SJSA1 (cell line): Measurements from ENCODE around the gene ARL2BP. TPM values are rescaled to one million over a fixed set of nuclear protein-coding genes. Genes with fewer than 3 reads are reported as not detected.
"Not testable (repeated sequence)": the region's sequence is repeated elsewhere in the genome, so short reads cannot be mapped to it uniquely, and the experiment has no call there.

ENCODE experiments used
- DNase-seq, 2 experiments: peaks; one replicate each; pipeline ENCODE4 v3.0.0-alpha.2; 2015 to 2020; ENCODE audit warnings: low spot score in 2 of 2, low read depth in 1 of 2
- H3K27ac ChIP-seq: fragments of 250-450 bp; sonication (Bioruptor Pico); 2 replicates; pipeline ENCODE4 v1.5.1; 2020; ENCODE audit warnings: mild to moderate bottlenecking, moderate library complexity
- H3K27me3 ChIP-seq: fragments of 250-450 bp; sonication (Bioruptor Pico); replicated peaks from 2 replicates; pipeline ENCODE4 v1.5.1; 2020; ENCODE audit warnings: mild to moderate bottlenecking, moderate library complexity
- H3K36me3 ChIP-seq: fragments of 250-450 bp; sonication (Bioruptor Pico); 2 replicates; pipeline ENCODE4 v1.5.1; 2020; ENCODE audit warnings: mild to moderate bottlenecking
- H3K4me1 ChIP-seq: fragments of 250-450 bp; sonication (Bioruptor Pico); replicated peaks from 2 replicates; pipeline ENCODE4 v1.6.1; 2021; ENCODE audit warnings: mild to moderate bottlenecking
- H3K4me3 ChIP-seq: fragments of 250-450 bp; sonication (Bioruptor Pico); 2 replicates; pipeline ENCODE4 v1.5.1; 2020; ENCODE audit warnings: mild to moderate bottlenecking
- H3K9me3 ChIP-seq: fragments of 250-450 bp; sonication (Bioruptor Pico); replicated peaks from 2 replicates; pipeline ENCODE4 v1.5.1; 2020; ENCODE audit warnings: mild to moderate bottlenecking
- total RNA-seq: library from RNA; depleted of rRNA; stranded (reverse); fragments of >200 nt; shearing (Covaris generic); gene quantifications from 2 replicates; pipeline ENCODE4 v1.2.3, GENCODE V29; 2014

The ARL2BP gene
- total RNA-seq, 1 experiment from 2014 or later: 118 TPM

DNA sequence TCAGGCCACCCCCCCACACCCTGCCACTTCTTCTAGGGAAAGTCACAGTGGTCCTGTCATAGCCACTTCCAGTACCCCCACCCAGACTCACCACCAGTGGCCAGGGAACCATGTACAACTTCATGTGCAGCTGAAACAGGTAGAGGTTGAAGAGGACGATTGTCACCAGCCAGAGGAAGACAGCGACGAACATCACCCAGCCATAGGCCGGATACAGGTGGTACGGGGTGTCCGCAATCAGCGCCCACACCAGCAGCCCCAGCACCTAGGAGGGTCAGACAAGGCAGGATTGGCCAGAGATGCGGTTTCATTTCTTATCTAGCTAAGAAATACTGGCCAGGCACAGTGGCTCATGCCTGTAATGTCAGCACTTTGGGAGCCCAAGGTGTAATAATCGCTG, 16.7 kb downstream of the ARL2BP start:
- Histone ChIP-seq H3K27ac (no peak overlapping the region), H3K9me3 (no peaks in the 10 kb centered on the region), H3K27me3 (no peaks in the 10 kb centered on the region), H3K4me1 (peaks cover 15% of the 10 kb centered on the region), H3K4me3 (no peak overlapping the region), H3K36me3 (no peaks in the 10 kb centered on the region)
- DNase-seq: no peak

DNA sequence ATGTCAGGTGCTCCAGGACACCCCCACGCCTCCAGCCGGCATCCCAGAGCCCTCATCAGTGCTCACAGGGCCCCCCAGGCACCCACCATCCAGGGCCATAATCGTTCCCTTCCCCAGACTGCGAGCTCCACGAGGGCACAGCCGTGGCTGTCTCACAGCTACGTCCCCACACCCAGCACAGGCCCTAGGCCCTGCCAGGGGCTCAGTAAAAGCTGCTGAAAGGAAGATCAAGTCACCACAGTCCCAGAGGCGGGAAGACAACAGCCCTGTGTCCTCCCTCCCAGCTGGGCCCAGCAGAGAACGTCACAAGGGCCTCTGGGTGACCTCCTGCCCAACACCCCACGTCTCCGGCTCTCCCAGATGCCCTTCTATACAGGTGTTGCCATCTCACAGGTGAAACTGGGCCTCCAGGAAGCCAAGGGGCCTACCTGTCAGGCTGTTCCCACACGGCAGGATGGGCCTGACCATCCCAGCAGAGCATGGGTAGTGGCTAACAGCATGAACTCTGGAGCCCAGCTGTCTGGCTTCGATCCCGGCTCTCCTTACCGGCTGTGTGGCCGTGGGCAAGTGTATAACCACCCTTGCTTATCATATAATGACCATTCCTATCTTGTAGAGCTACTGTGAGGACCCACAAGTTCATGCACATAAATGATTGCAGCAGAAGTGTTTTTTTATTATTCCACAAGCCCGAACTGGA, 17.9 kb downstream of the ARL2BP start:
- no peak overlapping the region for H3K27ac ChIP-seq
- H3K9me3 ChIP-seq: no peaks in the 10 kb centered on the region
- H3K4me3 ChIP-seq: no peak overlapping the region
- H3K27me3 ChIP-seq: no peaks in the 10 kb centered on the region
- H3K4me1 ChIP-seq: peaks cover 15% of the 10 kb centered on the region
- H3K36me3 ChIP-seq: no peaks in the 10 kb centered on the region
- DNase-seq: no peak

DNA sequence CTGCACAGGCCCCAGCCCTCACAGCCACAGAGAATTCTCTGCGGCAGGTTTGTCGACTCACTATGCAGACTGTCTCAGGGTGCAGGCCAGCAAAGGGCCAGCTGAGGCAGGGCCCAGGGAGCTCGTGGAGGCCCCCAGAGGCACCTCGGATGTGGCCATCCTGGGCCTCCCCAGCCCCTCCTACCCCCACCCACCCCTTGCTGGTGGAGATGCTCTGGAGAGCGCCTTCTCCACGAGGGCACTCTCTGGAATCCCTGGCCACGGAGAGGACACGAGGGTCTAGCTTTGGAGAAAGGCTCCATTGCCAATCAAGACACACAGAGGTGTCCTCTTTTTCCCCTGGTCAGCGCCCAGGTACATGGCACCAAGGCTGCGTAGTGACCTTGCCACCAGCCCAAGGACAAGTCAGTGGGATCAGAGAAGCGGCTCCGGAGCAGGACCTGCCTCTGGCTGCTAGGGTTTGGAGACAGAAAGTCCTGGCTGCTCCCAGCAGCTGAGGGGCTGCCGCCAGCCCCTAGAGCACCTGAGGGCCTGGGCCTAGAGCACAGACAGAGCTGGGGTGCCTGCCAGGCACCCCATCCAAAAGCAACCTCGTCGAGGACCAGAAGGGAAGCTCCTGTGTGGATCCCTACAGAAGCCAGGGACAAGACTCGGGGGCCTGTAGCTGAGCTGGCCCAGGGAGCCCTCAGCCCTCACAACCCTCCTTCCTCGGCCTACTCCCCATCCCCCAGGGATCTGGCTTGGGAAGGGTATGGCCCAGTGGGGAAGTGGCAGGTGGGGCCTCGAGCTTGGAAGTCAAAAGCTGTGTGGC, 18.7 kb downstream of the ARL2BP start:
- no peak overlapping the region for H3K4me3 ChIP-seq
- H3K9me3 ChIP-seq: no peaks in the 10 kb centered on the region
- H3K27ac ChIP-seq: no peak overlapping the region
- H3K36me3 ChIP-seq: no peaks in the 10 kb centered on the region
- no peak for DNase-seq
- H3K4me1 ChIP-seq: peaks cover 15% of the 10 kb centered on the region
- no peaks in the 10 kb centered on the region for H3K27me3 ChIP-seq

DNA sequence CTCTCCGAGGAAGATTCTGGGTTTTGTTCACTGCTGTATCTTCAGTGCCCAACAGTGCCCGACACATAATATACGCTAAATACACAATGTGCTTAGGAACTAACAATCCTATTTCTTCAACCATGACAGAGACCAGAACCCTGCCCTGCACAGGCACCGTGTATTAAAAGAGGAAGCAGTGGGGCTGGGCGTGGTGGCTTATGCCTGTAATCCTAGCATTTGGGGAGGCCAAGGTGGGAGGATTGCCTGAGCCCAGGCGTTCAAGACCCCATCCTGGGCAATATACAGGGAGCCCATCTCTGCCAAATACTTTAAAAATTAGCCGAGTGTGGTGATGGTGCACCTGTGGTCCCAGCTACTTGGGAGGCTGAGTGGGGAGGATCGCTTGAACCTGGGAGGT, 19.3 kb downstream of the ARL2BP start:
- Histone ChIP-seq H3K27ac (no peak overlapping the region), H3K4me1 (peaks cover 15% of the 10 kb centered on the region), H3K4me3 (no peak overlapping the region), H3K36me3 (no peaks in the 10 kb centered on the region), H3K9me3 (no peaks in the 10 kb centered on the region), H3K27me3 (no peaks in the 10 kb centered on the region)
- no peak for DNase-seq

DNA sequence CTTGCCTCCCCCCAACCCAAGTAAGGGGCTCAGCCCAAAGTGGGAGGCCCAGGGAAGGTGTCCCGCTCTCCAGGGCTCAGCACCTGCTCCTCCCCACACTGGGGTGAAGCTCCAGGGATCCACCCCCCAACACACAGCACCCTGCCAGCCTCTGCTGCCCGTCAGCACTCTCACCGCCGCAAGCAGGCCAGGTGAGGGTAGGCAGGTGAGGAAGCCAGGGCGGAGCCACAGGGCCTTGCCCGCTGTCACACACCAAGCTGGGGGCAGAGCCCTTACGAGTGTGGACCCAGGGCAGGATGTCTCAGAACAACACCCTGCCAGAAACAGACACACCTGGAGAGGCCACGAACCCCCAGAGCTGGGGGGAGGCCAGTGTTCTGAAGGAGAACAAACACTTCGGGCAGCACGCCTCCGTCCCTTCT, 19.9 kb downstream of the ARL2BP start:
- H3K27me3 ChIP-seq: no peaks in the 10 kb centered on the region
- H3K4me1 ChIP-seq: peaks cover 13% of the 10 kb centered on the region
- H3K9me3 ChIP-seq: no peaks in the 10 kb centered on the region
- no peaks in the 10 kb centered on the region for H3K36me3 ChIP-seq
- no peak overlapping the region for H3K27ac ChIP-seq
- no peak for DNase-seq
- no peak overlapping the region for H3K4me3 ChIP-seq

DNA sequence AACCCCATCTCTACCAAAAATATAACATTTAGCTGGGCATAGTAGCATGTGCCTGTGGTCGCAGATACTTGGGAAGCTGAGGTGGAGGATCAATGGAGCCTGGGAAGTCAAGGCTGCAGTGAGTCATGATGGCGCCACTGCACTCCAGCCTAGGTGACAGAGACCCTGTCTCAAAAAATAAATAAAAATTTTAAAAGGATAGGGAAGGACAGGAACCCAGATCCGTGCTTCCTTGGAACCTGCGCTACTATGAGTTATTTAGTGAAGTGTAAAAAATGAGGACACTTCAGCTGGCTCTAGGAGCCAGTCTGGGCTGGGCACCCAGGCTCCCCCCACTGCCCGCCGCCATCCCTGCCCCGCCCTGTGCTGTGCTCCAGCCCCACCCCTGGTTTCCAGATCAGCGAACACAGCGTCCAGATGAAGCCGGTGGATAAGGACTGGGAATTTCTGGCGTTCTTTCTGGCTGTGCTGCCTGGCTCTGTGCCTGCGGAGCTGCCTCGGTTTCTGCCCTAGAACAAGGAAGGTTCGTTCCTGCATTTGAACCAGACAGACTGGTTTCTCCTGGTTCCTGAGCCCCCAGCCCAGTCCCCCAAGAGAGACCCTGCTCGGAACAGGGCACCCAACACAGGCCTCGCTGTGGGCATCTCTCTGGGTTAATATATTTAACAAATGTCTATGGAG, 20.9 kb downstream of the ARL2BP start:
- Histone ChIP-seq H3K4me3 (no peak overlapping the region), H3K36me3 (no peaks in the 10 kb centered on the region), H3K27me3 (no peaks in the 10 kb centered on the region), H3K9me3 (no peaks in the 10 kb centered on the region), H3K4me1 (peaks cover 3% of the 10 kb centered on the region; the same call in 1 of the 2 replicates), H3K27ac (no peak overlapping the region)
- no peak for DNase-seq

DNA sequence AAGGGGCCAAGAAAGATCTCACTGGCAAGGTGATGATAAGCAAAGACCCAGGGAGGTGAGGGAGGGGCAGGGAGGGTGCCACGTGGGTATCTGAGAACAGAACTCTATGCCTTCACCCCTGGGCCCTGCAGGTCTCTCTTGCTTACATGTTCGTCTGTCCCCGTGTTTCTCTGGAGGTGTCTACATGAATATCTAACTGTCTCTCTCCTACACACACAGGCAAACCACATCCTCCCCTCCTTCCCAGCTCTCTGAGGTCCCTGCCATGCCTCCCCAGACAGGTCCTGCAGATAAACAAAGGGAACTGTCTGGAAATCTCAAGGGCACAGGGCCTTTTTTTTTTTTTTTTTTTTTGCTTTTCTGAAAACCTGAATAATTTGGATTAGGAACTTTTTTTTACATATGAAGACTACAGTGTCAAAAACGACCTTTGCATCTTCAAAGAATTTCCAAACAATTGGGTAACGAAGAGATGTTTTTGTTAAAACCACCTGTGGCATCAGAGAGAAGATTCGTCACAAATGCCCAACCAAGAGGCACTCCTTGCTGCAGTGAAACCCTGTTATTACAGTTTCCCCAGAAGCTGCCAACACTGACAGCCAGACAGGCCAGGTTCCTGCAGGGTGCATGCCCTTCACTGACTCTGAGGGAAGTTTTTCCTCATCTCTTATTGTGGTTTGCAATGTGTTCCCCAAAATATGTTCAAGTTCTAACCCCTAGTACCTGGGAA, 21.6 kb downstream of the ARL2BP start:
- H3K27ac ChIP-seq: no peak overlapping the region
- DNase-seq: no peak

DNA sequence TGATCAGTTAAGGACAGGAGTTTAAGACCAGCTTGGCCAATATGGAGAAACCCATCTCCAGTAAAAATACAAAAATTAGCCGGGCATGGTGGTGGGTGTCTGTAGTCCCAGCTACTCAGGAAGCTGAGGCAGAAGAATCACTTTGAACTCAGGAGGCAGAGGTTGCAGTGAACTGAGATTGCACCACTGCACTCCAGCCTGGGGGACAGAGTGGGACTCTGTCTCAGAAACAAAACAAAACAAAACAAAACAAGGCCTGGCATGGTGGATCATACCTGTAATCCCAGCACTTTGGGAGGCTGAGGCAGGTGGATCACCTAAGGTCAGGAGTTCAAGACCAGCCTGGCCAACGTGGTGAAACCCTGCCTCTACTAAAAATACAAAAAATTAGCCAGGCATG, 22.3 kb downstream of the ARL2BP start:
- not testable (repeated sequence) for H3K36me3 ChIP-seq, DNase-seq, H3K9me3 ChIP-seq, H3K27me3 ChIP-seq, H3K4me1 ChIP-seq, H3K27ac ChIP-seq, H3K4me3 ChIP-seq

More for the DNA sequence above, 21.6 kb downstream of the ARL2BP start:
- Histone ChIP-seq H3K9me3 (no peaks in the 10 kb centered on the region), H3K27me3 (no peaks in the 10 kb centered on the region), H3K4me1 (peaks cover 3% of the 10 kb centered on the region; the same call in 1 of the 2 replicates), H3K4me3 (no peak overlapping the region), H3K36me3 (no peaks in the 10 kb centered on the region)

DNA sequence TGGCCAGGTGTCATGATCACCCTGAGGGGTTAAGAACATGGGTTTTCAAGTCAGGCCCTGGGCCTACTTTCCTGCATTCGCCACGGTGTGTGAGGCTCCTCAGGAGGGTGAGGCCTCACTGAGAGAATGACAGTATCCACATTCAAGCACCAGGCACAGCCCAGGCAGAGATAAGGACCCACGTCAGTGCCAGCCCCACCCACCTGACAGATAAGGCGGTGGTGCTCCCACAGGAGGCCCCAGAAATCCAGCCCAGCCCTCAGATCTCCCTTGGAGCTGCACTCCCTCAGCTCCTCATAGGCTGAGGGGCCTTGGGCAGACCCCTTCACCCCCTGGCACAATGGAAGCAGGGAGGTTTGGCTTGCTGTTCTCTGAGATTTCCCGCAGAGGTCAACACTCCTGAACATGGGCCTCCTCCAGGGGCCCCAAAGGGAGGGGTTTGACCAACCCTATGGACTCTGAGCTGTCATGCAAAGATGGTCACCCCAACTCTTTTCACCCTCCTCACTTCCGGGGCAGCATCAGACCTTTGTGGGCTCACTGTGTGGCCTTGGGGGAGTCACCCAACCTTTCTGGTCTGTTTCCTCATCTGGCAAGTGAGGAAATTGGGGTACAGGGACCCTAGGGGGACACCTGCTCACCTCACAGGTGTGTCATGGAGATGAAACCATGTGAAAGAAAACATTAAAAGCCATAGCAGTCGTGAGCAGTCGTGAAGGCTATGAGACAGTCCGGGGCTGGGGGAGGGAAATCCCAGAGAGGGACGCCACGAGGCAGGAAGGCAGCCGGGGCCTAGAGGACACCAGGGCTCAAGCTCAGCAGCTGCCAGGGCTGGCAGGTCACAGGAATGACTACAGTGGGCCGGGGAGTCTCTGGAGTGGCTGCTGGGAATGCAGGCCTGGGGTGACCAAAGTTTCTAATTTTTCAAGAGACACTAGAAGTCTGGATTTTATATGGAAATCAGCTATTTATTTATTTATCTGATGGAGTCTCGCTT, 24.0 kb downstream of the ARL2BP start:
- Histone ChIP-seq H3K4me1 (peaks cover 3% of the 10 kb centered on the region; the same call in 1 of the 2 replicates), H3K9me3 (no peaks in the 10 kb centered on the region), H3K4me3 (no peak overlapping the region), H3K36me3 (no peaks in the 10 kb centered on the region), H3K27me3 (no peaks in the 10 kb centered on the region), H3K27ac (no peak overlapping the region)
- no peak for DNase-seq

DNA sequence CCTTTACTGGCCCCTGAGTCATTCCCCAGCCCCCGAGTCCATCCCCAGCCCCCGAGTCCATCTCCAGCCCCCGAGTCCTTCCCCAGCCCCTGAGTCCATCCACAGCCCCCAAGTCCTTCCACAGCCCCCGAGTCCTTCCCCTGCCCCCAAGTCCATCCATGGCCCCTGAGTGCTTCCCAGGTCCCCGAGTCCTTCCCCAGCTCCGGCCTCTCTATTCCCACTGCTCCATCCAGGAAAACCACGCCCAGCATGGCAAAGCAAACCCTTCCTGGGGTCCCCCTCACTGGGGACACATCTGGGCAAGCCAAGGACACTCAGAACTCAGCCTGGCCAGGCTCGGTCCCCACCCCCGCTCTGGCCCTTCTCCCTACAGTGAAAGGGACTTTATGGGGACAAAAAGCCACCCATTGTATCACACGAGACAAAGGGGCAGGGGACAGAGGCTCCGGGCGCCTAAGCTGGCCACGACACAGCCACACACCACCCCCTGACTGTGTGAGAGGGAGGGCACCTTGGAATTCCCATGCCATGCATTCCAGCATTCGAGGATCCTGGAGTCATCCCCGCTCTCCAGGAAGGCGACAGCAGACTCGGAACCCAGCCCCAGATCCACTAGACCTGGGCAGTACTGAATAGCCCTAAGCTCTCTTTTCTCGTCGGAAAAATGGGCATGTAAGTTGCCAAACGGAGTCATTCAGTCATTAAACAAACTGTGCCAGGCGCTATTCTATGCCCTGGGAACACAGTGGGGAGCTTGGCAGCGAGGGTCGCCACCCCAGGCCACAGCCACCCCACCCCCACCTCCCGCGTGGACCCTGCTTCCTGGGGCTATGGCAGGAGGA, 25.4 kb downstream of the ARL2BP start:
- Histone ChIP-seq H3K4me3 (no peak overlapping the region), H3K27ac (no peak overlapping the region), H3K36me3 (no peaks in the 10 kb centered on the region), H3K27me3 (no peaks in the 10 kb centered on the region), H3K4me1 (peaks cover 3% of the 10 kb centered on the region; the same call in 1 of the 2 replicates), H3K9me3 (no peaks in the 10 kb centered on the region)
- no peak for DNase-seq

DNA sequence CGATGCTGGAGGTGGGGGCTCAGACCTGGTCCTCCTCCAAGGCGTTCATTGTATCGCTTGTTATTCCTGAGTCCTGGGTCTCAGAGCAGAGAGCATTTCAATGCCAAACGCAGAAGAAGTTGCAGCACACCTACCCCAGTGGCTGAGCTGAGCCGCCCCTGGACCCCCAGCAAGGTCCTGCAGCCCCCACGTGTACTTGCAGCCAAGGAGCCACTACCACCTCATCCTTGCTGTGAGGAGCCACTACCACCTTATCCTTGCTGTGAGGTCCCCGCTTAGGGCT, 25.9 kb downstream of the ARL2BP start:
- no peak overlapping the region for H3K4me3 ChIP-seq
- H3K27me3 ChIP-seq: no peaks in the 10 kb centered on the region
- no peaks in the 10 kb centered on the region for H3K9me3 ChIP-seq
- DNase-seq: no peak
- peaks cover 3% of the 10 kb centered on the region; the same call in 1 of the 2 replicates for H3K4me1 ChIP-seq
- no peaks in the 10 kb centered on the region for H3K36me3 ChIP-seq
- no peak overlapping the region for H3K27ac ChIP-seq

DNA sequence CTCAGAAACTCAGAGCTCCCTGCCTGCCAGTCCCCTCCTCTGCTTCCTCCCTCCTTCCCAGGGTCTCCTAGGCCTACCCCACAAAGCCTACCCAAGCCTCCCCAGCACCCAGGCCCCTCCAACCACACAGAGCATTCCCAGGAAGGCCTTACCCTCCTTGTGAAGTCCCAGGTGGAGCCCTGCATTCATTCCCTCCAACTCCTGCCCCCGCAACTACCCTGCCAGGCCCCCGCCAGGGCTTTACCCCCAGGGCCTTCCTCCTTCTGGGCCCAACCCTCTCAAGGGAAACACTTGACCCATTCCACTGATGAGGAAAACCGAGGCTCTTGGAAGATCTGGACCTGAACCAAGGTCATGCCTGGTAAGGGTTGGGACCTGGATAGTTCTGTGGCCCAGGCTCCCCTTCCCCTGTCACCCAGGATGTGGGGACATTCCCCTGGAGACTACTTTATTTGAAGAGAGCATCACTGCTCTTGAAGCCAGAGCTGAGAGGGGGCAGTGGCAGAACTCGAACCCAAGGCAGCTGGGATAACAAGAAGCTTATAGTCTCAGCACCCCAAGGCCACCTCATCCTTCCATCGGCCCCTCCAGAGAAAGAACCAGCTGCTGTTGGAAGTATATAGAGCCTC, 26.9 kb downstream of the ARL2BP start:
- no peak for DNase-seq
- no peaks in the 10 kb centered on the region for H3K27me3 ChIP-seq
- peaks cover 4% of the 10 kb centered on the region; the same call in 1 of the 2 replicates for H3K4me1 ChIP-seq
- no peaks in the 10 kb centered on the region for H3K9me3 ChIP-seq
- no peaks in the 10 kb centered on the region for H3K36me3 ChIP-seq
- no peak overlapping the region for H3K27ac ChIP-seq
- no peak overlapping the region for H3K4me3 ChIP-seq
